ENCODE data around the gene VSIG4. TPM values are rescaled to one million over a fixed set of nuclear protein-coding genes. Genes with fewer than 3 reads are reported as not detected.
"Not testable (repeated sequence)": the region's sequence is repeated elsewhere in the genome, so short reads cannot be mapped to it uniquely, and the experiment has no call there.

Gene VSIG4, protein sequence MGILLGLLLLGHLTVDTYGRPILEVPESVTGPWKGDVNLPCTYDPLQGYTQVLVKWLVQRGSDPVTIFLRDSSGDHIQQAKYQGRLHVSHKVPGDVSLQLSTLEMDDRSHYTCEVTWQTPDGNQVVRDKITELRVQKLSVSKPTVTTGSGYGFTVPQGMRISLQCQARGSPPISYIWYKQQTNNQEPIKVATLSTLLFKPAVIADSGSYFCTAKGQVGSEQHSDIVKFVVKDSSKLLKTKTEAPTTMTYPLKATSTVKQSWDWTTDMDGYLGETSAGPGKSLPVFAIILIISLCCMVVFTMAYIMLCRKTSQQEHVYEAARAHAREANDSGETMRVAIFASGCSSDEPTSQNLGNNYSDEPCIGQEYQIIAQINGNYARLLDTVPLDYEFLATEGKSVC
- 16.2 TPM for polyA plus RNA-seq (ENCODE audit: insufficient read length)

DNA sequence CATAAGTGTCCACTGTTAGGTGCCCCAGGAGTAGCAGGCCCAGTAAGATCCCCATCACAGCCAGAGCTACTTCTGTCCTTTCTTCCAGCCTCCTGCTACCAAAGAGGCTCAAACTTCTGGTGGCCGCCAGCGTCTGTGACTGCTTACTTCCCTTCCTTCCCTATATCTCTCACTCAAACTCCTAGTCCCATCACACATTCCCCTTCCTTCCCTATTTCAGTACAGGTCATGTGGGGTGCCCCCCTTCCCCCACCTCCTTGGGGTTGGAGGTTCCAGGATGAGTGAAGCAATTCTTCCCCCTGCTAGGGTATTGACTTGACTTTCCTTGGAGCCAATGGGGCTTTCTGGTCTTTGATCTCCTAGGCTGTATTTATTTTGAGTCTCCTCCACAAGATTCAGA is at the start of gene VSIG4:
Gene VSIG4, minus strand, starts transcription at position 137 of the 400 bp plus-strand sequence. Its CDS starts 82 bp downstream, at position 55.
- no peak for DNase-seq

DNA sequence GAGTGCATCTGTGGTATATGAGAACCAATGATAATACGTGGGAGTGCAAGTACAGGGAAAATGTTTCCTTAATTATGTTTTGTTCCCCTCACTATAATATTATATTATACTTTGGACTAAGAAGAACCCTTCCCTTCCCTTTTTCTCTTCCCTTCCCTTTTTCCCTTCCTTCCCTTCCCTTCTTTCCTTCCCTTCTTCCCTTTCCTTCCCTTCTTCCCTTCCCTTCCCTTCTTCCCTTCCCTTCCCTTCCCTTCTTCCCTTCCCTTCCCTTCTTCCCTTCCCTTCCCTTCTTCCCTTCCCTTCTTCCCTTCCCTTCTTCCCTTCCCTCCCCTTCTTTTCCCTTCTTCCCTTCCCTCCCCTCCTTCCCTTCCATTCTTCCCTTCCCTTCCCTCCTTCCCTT is 36.9 kb upstream of the VSIG4 start:
- no peak for DNase-seq

DNA sequence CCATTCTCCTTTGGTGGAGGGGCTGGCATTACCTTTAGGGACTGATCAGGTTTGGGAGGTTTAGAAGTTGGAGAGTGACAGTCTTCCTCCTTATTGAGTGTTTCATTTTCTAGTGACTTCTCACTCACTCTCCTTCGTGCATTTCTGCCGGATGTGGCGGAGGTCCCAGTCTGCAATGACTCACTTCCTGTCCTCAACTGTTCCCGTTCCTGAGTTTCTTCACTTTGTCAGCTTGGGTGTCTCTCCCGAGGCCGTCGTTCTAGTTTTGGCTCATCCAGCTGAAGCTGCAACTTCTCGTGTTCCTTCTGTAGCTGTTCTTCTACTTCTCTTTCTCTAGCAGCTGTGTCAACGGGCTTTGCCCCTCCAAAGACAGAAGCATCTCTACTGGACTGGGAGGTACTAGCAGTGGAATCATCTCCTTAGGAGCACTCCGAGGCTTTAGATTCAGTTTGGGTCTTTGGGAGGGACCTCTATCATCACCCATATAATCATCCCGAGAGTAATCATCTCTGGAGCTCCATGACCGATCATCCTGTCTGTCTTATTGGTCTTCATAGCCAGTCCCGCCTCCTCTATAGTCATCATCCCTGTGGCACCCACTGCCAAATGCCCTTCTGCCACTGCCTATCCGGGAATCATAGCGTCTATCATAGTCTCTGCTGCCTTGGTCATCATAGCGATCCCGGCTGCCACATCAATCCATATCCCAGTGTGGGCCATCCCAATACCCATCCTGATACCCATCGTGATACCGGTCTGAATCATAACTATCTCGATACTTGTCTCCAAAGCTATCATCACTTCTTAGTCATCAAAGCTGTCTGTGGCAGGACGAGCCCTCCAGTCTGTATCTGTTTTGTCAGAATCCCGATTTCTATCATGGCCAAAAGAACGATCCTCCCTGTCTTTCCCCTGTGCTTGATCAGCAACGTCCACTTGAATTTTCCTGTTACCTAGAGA is 35.3 kb upstream of the VSIG4 start:
- DNase-seq, result peak; percentile 5

DNA sequence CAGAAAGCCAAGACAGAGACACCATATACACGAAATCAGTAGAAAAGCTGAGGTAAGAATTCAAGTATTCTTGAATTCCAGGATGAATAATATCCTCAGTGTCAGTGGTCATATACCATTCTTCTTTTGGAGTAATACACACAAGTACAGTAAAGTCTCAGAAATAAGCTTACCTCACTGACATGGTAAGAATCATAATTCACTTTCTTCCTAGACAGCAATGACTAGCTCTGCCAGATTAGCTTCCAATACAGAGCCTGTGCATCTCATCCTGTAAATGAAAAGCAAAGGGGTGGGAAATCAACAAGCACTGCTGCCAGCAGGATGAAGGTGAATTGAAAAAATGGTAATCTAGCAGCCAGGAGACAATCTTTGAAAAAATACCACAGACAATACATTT is 31.2 kb upstream of the VSIG4 start:
- no peak for DNase-seq

DNA sequence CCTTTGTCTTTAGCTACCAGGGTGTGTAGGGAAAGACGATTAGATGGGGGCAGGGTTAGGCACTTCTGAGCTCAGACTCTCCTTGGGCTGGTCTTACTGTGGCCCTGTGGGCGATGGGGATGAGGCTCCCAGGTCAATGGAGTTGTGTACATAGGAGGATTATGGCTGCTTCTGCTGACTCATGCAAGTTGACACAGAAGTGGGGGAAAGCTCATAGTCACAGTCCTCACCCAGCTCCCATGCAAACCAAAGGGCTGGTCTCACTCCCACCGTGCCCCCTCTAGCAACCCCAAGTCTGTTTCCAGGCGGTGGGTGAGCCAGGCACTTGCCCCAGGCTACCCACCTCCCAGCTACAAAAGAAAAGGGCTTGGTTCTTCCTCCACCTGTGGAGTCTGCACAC is 24.4 kb upstream of the VSIG4 start:
- DNase-seq, result no peak

DNA sequence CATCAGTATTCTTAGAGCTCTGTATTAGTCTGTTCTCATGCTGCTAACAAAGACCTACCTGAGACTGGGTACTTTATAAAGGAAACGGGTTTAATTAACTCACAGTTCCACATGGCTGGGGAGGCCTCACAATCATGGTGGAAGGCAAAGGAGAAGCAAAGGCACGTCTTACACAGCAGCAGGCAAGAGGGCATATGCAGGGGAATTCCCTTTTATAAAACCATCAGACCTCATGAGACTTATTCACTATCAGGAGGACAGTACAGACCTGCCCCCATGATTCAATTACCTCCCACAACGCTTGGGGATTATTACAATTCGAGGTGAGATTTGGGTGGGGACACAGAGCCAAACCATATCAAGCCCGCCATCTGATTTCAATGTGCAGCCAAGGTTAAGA is 17.1 kb upstream of the VSIG4 start:
- not testable (repeated sequence) for DNase-seq

DNA sequence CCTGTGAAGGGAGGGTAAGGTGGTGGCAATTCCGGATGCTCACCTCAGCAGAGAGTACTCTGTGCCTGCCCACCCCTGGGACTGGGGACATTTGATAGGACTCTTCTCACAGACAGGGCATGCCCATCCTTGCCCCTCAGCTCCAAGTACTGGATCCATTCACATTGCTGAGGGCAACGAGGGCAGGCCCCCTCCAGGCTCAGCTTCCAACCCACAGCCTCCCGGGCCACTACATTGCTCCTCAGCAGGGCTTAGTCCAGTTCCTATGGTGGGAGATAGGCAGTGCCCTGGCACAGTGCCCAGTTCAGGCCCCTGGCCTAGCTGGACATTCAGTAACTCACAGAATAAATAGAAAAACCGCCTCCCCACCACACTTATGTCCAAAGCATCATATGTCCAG is 15.1 kb upstream of the VSIG4 start:
- no peak for DNase-seq

DNA sequence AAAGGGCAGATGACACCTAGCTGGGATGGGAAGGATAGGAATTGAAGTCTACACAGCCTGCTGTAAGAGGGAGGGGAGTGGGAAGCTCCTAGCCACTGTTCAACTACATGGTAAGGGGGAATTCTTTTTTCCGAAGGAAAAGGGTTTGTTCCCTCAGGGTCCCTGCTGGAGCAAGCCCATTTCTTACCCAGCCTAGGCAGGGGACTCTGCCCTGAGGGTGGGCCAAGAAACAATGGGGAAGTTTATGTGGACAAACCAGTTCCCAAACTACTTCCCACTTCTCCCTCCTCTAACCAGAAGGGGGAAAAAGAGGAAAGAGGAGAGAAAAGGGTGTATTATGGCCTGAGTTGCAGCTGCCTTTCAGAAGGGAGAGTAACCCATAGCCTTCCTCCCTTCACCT is 13.5 kb upstream of the VSIG4 start:
- DNase-seq, result no peak

DNA sequence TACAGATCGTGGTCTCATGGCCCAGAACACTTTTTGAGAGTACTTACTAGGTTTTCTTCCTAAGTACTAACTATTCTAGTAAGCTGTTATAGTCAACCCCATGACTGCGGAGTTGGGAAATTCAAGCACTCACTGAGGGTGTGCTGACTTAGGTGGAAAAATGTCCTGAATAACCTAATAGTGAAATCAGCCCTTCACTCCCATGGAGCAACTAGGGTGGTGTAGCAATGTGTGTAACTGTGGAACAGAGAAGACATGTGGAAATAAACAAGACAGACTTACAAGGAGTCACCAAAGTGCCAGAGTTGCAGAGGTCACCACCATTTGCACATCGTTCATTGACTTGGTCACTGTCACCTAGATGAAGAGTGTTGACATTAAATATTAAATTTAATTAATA is 12.1 kb upstream of the VSIG4 start:
- no peak for DNase-seq

DNA sequence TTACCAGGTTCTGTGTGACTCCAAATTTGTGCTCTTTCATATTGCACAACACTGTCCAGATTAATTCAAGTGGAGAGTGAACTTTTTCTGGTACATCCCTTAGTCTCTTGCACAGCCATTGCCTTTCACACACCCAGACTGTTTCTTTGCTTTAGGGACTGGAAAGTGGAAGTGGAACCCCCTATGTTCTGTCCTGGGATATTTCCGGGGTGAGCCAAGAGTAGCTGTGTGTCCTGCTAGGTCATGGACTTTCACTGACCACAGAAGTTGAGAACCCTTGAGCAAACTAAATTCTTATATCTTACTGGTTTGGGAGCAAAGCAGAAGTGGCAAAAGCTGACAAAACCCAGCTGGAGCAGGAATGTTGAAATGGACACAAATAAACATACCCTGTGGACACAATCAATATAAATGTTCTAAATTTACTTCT is 10.3 kb upstream of the VSIG4 start:
- DNase-seq, result no peak

DNA sequence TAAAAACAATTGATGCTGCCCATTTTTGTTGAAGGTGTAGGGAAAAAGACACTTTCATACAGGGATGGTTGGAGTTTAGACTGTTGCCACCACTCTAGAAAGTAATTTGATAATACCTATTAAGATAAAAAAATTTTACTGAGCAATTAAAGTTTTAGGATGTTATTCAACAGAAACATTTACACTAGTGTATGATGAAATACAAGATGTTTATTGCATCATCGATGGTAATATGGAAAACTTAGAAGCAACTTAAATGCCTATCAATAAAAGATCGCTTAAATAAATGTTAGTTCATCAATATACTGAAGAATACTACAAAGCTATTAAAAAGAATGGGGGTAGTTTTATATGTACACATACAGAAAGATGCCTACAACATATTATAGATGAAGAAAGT is 9.2 kb upstream of the VSIG4 start:
- DNase-seq, result no peak

DNA sequence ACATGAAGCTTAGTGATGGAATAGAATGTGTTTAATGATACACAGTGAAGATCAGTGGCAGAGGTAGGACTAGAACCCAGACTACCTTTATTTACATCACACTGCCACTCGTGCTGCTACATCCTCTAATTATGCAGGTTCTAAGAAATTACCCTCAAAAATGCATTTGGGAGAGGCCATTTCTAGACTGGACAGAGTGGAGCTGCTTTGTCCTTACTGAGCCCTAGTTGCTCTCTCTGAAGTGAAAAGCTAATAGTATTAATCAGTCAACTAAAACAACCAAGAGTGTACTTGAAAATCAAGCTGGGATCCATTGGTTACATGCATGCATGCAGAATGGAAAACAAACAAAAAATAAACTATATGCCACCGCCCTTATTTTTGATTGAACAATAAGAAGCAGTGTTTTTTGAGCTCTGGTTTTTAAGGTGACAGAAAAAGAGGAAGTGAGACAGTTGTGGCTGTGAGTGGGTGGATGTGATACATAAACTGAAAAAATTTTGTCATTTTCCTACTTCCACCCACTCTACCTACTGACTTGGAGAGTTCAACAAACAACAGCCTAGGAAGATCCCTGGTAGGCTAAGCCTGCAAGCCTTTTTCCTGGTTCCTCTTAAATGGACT is 6.8 kb upstream of the VSIG4 start:
- DNase-seq, result no peak

DNA sequence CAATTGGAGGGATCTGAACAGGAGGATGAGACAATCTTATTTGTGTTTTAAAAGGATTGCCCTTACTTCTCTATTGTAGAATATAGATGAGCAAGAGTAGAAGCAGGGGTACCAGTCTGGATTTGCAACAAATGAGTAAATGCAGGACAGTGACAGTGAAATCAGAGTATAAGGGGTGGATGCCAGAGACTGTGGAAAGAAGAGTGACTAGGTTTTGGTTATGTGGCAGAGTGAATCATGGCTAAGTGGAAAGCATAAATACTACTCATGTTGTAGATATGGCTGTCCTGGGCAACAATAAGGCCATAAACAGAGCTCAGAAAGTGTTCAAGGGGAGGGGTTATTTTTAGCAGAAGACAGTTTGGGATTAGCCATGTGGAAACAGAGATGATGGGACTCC is 6.0 kb upstream of the VSIG4 start:
- no peak for DNase-seq

DNA sequence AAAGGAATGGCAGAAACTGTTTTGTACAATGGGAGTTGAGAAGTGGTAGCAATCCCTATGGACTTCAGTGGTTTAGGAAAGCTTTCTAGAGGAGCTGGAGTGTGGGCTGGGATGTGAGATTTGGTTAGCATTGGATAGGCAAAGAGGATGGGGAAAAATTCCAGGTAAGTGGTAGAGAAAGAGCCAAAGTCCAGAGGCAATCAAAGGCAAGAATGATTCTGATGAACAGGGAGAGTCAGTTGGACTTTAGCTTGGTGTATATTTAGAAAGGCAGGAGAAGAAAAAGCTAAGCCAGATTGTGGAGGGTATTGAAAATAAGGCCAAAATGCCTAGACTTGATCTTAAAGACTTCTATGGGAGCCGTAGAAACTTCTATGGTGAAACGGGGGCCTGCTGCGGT is 3.7 kb upstream of the VSIG4 start:
- DNase-seq, result no peak

DNA sequence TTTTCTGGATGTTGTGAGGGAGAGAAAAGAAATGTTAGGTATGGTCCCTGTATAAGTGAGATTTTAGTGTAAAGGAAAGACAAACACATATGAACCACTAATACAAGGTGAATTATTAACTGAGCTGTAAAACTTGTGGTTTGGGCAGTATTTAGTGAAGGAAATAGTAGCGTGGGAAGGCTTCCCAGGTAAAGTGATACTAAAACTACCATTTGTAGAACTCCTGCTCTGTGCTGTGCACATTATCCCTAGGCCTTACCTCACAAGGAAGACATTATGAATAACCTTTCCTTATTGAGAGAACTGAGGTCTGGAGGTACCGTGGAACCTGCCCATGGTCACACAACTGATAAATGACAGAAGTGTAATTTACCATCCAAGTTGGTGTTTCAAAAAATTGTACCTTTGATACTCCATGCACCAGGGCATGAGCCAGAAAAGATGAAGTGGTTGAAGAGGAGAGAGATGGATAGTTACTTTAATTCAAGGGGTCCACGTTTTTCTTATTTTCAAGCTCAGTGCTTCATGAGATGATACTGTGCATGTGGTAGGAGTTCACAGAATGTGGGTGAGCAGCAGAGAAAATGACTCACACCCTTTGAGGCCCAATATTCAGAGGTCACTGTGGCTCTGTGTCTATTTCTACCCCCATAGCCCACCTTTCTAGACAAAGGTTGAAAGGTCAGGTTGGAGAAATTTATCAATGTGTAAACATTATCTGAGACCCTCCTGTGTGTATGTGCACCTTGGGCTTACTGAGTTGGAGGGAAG is 2.6 kb upstream of the VSIG4 start:
- DNase-seq, result no peak

DNA sequence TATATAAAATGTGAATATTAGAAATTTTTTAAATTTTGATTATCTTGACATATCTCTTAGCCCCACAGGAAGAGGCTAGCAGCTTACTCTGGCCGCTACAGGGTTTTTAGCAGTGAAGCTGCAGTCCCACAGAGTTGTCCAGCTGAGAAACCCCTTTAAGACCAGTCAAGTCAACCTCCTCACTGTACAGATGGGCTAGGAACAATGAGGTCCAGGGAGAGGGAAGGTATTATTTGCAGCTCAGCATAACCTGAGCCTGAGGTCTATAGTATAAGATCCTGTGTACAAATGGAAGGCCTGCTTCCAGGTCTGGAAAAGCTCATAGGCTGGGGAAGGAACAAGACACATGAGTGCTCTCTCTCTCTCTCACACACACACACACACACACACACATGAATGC is 1.8 kb downstream of the VSIG4 start:
- DNase-seq, result no peak

DNA sequence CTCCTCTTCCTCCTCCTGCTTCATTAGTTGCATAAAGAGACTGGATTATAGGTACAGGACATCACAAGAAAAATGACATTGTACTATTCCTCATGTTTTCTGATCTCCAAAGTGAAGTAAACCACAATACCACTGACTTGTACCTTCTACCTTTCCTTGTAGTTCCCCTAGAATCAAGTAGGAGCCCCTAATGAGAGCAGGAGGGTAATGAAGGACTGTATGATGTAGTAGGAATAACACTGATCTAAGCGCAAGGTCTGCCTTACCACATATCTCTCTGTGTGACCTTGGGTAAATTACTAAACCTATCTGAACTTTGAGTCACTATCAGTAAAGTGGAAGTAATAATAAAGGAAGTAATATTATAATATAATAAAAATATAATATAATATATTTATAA is 3.6 kb downstream of the VSIG4 start:
- no peak for DNase-seq

DNA sequence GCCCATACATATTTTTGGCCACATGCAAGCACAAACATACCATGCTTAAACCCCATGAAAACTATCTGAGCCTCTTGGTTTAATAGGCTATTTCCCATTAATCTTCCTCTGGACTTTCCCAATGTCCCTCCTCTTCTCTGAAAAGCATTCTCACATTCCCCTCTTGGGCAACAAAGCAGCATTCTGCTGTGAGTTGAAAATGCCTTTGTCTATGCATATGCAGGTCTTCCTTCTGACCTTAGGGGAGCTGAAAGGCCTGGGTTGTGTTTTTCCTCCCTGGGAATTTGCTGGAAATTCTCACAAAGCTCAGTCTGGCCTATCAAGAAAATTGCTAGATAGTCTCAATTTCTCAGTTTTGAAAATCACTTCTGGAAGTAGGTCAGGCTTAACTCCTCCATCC is 4.2 kb downstream of the VSIG4 start:
- no peak for DNase-seq

DNA sequence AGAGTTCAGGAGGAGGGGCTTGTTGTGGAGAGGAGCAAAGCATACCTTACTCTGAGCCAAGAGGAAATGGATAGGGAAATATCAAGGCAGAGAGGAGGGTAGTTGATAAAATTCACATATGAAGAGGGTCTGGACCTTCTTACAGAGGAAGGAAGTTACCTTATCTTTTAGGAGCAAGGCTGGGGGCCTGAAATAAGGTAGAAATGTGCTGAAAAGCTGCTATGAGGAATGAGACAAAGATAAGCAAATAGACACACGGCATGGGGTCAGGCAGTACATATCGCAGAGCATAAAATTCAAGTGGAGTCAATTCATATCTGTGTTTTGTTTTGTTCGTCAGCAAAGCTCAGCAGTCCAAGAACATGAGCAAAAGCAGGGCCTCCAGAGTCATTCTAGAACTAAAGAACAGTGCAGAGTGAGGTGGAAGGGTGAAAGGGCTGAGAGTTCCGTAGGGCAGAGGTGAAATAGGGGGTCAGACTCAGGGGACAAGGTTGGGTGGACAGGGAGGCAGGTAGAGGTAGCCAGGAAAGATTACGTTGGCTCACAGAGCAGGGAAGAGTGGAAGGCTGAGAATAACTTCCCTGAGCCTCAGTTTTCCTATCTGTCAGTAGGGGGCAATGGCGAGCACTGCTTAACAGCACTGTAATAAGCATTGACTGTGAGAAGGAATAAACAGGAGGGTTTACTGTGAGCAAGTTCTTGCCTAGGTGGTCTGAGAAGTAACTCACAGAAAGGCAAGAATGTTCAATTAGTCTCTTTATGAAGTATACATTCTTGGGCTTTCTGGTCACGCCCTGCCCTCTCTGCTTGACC is 9.2 kb downstream of the VSIG4 start:
- no peak for DNase-seq

DNA sequence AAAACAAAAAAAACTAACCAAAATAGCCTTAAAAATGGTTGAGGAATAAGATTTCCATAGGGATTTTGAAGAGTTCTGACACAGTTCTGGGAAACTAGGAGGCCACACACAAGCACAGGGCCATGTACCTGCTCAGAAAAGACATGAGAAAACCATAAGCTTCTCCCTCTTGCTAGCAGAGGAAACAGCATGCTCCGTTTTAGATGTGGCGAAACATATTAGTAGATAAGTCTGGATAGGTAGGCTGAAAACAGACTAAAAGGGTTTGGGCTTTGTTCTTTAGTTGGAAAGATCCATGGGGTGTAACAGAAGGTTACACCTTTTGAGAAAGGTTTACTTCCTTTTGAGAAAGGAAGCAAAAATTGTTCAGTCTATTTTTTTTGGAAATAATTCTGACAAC is 10.9 kb downstream of the VSIG4 start:
- DNase-seq, result no peak

DNA sequence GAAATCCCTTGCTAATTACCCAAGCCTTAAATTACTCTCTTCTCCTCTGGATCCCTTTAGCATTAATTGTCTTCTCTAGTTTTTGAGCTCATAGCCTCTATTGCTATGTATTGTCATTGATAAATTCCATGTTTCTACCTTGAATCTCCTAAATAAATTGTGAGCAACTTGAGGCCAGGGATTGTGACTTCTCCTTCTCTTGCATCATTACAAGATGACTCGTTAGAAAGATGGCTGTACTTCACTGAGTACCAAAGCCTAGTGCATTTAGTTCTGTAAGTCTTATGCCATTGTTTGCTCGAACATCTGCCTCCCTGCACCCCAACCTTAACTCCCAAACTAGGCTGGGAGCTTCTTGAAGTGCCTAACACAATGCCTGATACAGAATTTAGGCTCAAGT is 15.3 kb downstream of the VSIG4 start:
- no peak for DNase-seq

DNA sequence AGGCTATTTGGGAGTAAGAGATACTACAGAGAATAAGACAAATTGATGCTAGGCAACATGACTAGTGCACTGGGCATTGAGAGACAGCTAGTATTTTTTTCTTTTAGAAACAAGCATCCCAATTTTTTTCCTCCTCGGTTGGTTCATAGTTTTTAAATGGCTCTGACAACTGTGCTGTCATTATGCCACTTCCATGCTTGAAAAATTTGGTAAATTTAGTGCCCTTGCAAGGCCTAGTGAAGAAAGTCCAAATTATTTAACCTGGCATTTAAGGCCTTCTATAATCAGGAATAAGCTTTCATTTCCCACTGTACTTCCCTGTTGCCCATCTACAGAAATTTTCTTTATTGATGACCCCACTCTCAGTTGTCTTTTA is 15.8 kb downstream of the VSIG4 start:
- DNase-seq, result no peak
